ENCODE results near the gene MAP2.
"Not testable (repeated sequence)": the region's sequence is repeated elsewhere in the genome, so short reads cannot be mapped to it uniquely, and the experiment has no call there.

The MAP2 gene

DNA sequence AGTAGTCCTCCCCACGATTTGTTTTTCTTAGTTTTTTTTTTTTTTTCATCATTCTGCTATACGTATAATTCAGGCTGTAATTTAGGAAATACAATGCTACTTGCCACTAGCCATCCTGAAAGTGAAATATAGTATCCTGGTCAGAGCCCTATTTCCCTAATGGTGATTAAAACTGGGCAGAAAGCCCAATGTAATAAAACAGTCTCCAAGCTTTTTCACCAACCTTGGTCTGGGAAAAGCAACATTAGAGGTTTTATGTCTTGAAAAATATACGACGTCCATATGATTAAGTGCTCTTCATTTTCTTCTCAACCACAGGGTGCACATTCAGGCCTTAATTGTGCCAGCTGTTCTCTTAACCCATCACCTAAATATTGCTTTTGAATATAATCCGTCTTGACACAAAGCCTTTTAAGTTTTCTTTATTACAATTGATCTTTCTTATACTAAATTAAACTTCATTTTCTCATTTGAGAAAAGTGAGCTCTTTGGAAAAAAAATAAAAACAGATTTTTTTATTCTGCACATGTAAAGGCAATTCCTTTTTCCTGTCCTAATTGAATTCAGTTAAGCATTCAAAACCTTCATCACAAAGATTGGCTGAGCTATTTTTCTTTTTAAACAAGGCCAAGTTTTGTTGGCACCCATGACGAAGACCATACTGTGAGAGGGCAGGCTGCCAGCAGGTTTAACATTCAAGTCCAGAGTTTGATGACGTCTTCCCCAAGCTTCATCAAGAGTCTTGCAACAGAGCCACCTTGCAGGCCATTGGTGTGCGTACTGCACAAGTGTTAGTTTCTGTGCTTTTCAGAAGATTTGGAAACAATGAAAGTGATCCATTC is 52.7 kb downstream of the MAP2 start:
- peak; percentile 94 for DNase-seq

DNA sequence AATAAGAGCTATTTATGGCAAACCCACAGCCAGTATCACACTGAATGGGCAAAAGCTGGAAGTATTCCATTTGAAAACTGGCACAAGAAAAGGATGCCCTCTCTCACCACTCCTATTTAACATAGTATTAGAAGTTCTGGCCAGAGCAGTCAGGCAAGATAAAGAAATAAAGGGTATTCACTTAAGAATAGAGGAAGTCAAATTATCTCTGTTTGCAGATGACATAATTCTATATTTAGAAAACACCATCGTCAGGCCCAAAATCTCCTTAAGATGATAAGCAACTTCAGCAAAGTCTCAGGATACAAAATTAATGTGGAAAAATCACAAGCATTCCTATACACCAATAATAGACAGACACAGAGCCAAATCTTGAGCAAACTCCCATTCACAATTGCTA is 68.4 kb downstream of the MAP2 start:
- not testable (repeated sequence) for DNase-seq

GRCh38 chr2:209495068-209495620 is 71.3 kb downstream of the MAP2 start:
- not testable (repeated sequence) for DNase-seq

- peak; percentile 22 for DNase-seq
These were observed 72.2 kb downstream of the MAP2 start for GRCh38 chr2:209495855-209496585.

DNA sequence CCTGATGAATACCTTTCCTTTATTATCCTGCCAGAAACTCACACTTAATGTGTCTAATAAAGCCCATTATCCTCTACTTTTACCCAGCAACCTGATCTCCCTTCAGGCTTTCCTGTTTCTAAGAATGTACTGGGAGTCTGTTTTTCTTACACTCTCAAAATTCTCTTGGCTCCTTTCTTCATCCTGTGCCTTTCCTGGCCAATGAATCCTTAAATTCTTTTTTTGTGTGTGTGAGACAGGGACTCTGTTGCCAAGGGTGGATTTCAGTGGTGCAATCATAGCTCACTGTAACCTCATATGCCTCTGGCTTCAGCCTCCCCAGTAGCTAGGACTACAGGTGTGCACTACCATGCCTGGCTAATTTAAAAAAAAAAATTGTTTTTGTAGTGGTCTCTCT is 72.7 kb downstream of the MAP2 start:
- DNase-seq = no peak

GRCh38 chr2:209498614-209499013 is 74.8 kb downstream of the MAP2 start:
- no peak for DNase-seq

GRCh38 chr2:209499069-209499468 is 75.2 kb downstream of the MAP2 start:
- no peak for DNase-seq

DNA sequence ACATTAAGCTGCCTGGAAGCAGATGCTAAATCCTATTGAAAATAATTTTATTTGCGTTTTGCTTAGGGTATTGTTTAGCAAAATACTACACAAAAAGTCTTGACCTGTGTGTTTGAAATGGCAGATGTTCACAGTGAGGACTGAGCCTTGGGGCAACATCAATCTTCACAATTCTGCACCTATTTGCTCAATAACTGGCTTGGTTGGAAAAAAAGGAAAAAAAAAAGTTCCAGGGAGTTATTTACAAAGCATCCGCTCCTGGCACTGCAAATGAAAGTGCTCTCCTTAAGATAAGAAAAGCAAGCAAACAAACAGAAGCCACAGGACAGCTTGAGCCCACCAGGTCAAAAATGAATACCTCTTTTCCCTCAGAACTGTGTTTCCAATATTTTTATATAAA is 77.7 kb downstream of the MAP2 start:
- DNase-seq = no peak

DNA sequence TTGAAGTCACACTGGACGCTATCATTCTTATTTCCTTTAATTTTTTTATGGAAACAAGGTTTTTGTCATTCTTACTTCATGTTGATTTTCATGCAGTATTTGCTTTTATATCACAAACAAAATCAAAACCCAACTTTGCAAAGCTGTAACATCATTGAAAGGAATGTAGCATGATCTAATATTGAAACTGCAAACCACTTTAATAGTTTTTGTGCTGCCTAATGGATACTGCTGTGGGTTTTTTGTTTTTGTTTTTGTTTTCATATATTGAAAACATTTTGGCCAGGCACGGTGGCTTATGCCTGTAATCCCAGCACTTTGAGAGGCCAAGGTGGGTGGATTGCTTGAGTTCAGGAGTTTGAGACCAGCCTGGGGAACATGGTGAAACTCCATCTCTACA is 81.6 kb downstream of the MAP2 start:
- no peak for DNase-seq

- DNase-seq = no peak
These were observed 84.4 kb downstream of the MAP2 start for GRCh38 chr2:209508255-209508654.

DNA sequence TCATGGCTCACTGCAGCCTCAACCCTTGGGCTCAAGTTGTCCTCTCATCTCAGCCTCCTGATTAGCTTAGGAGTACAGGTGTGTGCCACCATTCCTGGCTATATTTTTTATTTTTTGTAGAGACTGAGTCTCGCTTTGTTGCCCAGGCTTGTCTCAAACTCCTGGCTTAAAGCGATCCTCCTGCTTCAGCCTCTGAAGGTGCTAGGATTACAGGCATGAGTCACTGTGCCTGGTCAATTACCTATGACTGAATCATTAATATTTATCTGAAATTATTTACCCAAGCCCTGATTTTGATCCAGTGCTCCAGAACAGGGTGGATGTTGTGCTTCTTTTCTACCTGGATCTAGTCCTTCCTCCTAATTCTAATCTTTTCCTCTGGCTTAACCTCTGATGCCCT is 87.8 kb downstream of the MAP2 start:
- DNase-seq = no peak

DNA sequence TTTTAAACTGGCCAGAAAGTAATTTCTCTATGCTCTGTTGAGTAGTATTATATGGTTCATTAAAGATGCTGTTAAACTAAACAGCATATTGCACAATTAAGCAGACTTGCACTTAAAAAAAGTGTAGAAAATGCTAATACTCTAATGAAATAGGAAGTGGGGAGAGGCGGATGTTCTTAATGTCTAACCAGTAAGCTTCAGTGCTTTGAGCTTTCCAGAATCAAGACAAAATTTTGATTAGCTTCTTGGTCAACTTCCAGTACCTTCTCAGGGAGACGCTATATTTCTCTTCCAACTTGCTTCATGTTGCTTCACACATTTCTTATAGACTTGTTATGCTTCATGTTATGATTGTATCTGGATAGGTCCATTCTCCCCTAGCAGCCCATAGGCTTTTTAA is 89.1 kb downstream of the MAP2 start:
- no peak for DNase-seq

GRCh38 chr2:209517436-209517835 is 93.6 kb downstream of the MAP2 start:
- no peak for DNase-seq

DNA sequence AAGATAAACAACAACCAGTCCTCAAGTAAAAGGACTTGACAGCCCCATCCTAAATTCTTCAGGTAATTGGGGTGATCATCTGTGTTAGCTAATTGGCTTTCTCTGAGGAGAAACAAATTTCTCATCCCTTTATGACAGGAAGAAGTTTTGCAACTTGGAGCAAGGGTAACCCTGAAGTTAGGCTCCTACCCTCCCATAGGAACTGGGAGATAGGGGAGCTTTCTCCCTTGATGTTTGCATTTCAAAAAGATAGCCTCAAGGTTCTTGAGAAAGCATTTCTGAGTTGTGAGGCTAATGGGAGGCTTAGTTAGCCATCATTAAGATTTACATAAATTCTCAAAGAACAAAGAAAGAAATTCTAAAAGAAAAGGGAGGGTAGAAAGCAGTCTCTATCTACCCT is 95.4 kb downstream of the MAP2 start:
- no peak for DNase-seq

- peak; percentile 1 for DNase-seq
These were observed 96.1 kb downstream of the MAP2 start for GRCh38 chr2:209519906-209520305.

- peak; percentile 28 for DNase-seq
These were observed 99.3 kb downstream of the MAP2 start for GRCh38 chr2:209523041-209523740.

DNA sequence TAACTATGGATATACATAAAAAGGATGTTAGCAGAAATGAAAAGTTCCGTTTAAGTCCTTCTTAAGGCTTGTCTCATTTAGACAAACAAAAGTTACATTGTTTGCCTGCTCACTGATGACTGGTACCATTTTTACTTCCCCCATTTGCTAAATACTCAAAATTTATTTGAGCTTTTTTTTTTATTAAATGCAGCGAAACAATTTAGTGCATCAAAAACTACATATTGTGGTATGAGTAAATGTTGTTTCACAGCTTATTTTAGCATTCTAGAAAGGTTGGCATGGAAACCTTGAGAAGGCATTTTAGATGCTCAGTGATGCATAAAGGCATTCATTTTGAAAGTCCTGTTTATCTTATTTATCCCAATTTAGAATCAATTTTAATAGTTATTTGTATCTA is 100.0 kb downstream of the MAP2 start:
- peak; percentile 18 for DNase-seq

- DNase-seq = no peak
These were observed 101.5 kb downstream of the MAP2 start for GRCh38 chr2:209525331-209525730.

DNA sequence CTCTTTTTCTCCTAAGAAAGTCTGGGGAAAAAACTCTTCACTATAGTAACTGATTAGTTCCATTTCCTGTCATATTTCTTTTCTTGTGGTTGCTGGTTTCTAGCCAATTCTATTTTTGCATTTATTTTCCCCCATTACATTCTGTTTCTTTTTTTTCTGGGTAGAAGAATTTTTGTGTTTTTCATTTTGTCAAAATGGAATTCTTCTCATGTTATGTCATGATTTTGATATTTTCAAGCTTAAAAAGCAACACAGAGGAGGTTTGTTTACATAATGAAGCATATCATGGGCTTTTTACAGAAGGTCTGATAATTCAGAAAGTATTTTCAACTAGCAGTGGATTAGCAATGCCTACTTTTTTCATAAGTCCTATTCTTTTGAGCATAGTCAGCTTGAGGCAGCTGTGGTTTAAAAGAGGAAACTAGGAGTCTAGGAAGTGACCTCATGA is 102.0 kb downstream of the MAP2 start:
- DNase-seq = no peak

- DNase-seq = no peak
These were observed 102.7 kb downstream of the MAP2 start for GRCh38 chr2:209526561-209526960.

GRCh38 chr2:209529579-209529978 is 105.7 kb downstream of the MAP2 start:
- DNase-seq = no peak

DNA sequence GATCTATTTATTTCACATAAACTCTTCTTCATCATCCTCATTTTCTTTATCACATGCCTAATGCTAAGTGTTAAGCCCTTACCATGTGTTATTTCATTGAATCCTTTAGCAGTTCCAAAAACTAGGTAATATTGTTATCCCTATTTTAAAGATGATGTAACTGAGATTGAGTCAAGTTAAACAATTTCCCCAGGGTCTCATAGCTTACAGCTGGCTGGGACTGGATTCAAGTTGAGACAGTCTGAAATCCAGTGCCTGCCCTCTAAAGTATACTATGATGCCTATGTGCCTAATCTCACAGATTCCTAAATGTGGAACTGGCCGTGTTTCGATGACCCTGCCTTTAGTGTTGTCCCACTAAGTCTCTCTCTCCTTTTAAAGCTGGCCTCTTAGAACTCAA is 108.5 kb downstream of the MAP2 start:
- DNase-seq = no peak

GRCh38 chr2:209533391-209533790 is 109.5 kb downstream of the MAP2 start:
- DNase-seq = no peak

Data from NCI-H1092 treated with DMSO at 0.1 percent for 48 hours (cell line).